Epithelial cell of proximal tubule (primary cell): Measurements from ENCODE around the gene TRAF3IP1. TPM values are rescaled to one million over a fixed set of nuclear protein-coding genes. Genes with fewer than 3 reads are reported as not detected.
"Not testable (repeated sequence)": the region's sequence is repeated elsewhere in the genome, so short reads cannot be mapped to it uniquely, and the experiment has no call there.

Source experiments
- DNase-seq: peaks from one replicate; pipeline ENCODE4 v3.0.0-alpha.2; 2011; ENCODE audit warnings: low read depth
- H3K4me3 ChIP-seq: 2 replicates; pipeline ENCODE4 v1.5.1; 2011; ENCODE audit warnings: low read depth, mild to moderate bottlenecking, low read length
- CTCF ChIP-seq: conservative IDR thresholded peaks from 2 replicates; pipeline ENCODE4 v1.5.1; 2012; ENCODE audit warnings: low read depth, mild to moderate bottlenecking, low read length
- total RNA-seq: library from RNA; depleted of rRNA; stranded (reverse); fragments of >200 nt; gene quantifications from 2 replicates; pipeline ENCODE4 v1.2.3, GENCODE V29; 2015

Gene TRAF3IP1
- total RNA-seq, 1 donor from 2014 or later = 8.5 TPM

DNA sequence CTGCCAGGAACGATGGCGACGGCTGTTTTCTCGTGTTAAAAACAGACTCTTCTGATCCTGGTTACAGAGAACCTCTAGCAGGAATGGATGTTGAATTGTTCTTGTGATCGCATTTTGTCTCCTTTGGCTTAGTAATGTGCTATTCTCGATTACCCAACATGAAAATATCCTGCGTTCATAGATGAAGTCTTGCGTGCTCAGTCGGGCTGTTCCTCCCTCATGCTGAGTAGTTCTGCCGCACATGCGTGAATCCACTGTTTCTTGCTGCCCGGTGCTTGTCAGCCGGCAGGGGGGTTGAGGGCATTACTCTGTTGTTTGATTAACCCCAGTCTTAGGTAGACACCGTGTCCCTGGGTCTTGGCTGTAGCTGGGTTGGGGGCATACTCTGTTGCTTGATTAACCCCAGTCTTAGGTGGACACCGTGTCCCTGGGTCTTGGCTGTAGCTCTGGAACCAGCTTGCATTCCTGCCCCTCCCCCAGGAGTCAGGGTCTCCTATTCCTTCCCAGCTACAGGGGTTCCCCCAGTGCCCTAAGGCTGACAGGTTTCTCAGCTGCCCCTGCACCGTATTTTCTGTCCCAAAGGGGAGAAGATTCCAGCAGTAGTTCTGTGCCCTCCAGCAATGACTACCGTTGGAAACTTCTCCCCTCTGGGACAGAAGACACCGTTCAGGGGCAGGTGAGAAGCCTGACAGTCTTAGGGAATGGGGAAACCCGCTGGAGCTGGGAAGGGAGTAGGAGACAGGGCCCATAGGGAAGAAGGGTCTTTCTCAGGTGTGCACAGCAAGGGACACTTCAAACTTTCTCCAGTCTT is 84.3 kb downstream of the TRAF3IP1 start:
- no peak for DNase-seq
- TF ChIP-seq CTCF = no peak
- H3K4me3 ChIP-seq = no peak overlapping the region

GRCh38 chr2:238405217-238405555 is 84.9 kb downstream of the TRAF3IP1 start:
- not testable (repeated sequence) for DNase-seq, H3K4me3 ChIP-seq

DNA sequence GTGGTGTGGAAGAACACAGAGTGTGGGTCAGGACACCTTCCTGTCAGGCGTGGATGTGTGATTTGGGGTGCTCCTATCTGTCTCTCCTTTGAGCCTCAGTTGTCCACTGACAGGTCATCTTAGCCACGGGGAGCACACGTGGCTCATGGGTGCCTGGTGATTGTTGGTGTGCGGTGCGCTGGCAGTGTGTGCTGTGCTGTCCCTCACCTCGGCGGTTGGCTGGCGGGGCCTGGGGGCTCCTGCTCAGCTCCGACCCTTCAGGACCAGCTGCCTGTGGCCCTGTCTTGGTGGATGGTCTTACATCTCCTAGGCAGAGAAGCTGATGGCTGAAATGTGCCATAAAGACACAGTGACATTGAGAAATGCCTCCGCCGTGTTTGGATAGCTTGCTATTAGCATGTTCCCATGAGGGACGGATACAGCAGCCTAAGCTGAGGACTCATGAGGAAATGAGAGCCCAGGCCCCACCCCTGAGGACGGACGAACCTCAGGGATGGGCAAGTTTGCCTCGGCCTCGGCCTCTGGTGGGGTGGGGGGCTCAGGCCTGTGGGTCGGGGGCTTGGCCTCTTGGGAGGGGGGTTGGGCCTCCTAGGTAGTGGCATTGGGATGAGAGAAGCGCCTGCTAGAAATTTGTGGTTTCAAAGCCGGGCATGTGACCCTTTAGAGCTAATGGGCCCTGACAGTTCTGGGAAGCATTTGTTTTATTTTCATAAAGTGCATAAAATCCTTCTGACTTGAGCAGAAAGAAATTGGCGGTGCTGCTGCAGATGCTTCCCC is 86.1 kb downstream of the TRAF3IP1 start:
- DNase-seq = no peak
- no peak for TF ChIP-seq CTCF
- H3K4me3 ChIP-seq = no peak overlapping the region

DNA sequence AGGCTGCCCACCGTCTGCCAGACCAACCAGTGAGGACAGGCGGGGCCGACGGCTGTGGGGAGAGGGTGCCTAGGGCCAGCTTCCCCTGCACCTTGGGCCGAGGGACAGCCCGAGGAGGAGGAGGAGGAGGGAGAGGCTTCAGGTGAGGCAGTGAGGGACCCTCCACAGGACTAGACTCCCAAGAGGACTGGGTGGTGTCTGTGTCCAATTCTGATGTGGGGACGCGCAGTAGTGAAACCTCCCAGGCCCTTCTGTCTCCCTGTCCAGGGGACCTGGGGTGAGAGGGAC is 86.6 kb downstream of the TRAF3IP1 start:
- no peak overlapping the region for H3K4me3 ChIP-seq
- DNase-seq = no peak
- no peak for TF ChIP-seq CTCF

- no peak for DNase-seq
- no peak for TF ChIP-seq CTCF
- H3K4me3 ChIP-seq = no peak overlapping the region
Measured at GRCh38 chr2:238407566-238407965, 87.2 kb downstream of the TRAF3IP1 start.

DNA sequence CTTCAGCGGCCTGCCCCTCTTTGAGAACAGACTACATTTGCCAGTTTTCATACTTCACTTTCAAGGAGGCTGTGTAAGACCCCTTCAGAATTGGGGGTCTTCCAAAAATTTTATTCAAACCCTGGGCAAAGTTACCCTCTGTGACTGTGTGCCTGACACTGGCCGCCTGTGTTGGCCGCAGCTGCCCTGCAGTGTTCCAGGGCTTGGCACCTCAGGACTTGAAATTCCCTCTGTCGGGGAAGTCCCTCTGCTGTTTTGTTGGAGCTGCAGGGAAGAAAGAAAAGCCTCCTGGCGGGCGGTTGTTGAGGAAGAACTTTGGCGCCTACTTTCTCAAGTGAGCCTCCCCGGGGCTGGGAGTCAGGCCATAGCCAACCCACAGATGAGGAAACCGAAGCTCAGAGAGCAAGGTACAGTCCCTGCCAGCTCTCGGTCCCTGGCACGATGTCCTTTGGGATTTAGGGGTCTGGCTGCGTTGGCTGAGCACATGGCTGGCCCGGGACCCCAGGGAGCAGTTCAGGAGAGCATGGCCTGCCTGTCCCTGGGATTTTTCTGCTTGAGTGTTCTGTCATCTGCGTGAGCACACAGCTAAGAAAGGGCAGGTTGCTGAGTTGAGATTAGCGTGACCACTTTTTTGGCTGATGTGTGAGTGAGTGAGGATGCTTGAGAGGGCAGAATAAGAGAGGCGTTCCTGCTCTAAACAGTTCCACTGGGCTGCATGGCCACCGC is 88.5 kb downstream of the TRAF3IP1 start:
- no peak for TF ChIP-seq CTCF
- H3K4me3 ChIP-seq = no peak overlapping the region
- no peak for DNase-seq
